NCI-H345 (cell line): ENCODE measurements around the gene PAIP2.
"Not testable (repeated sequence)": the region's sequence is repeated elsewhere in the genome, so short reads cannot be mapped to it uniquely, and the experiment has no call there.

Experiments used
- DNase-seq: peaks from one replicate; lab custom pipeline; 2025; lab: John Stamatoyannopoulos, UW

Gene PAIP2

GRCh38 chr5:139341689-139342422, at the start of gene PAIP2:
Gene PAIP2, plus strand, starts transcription at chr5:139341854. Its CDS starts 21,931 bp downstream, at chr5:139363785.
- DNase-seq: peak; percentile 99

GRCh38 chr5:139293202-139293506, 48.5 kb upstream of the PAIP2 start:
- DNase-seq: no peak

GRCh38 chr5:139293507-139294373, 47.9 kb upstream of the PAIP2 start, which contains the start of gene MATR3:
Gene MATR3, plus strand, starts transcription at chr5:139293740. Its CDS starts 13,676 bp downstream, at chr5:139307416.
- peak; percentile 98 for DNase-seq

- peak; percentile 56 for DNase-seq
Observed at GRCh38 chr5:139294374-139295165, 47.1 kb upstream of the PAIP2 start.

- DNase-seq: no peak
Observed at GRCh38 chr5:139295346-139296057, 46.2 kb upstream of the PAIP2 start.

GRCh38 chr5:139296198-139296597, 45.5 kb upstream of the PAIP2 start:
- no peak for DNase-seq

GRCh38 chr5:139296862-139297326, 44.8 kb upstream of the PAIP2 start:
- DNase-seq: no peak

- DNase-seq: no peak
Observed at GRCh38 chr5:139297439-139298133, 44.1 kb upstream of the PAIP2 start.

GRCh38 chr5:139298242-139298641, 43.4 kb upstream of the PAIP2 start:
- DNase-seq: no peak

GRCh38 chr5:139299486-139299885, 42.2 kb upstream of the PAIP2 start:
- no peak for DNase-seq

GRCh38 chr5:139301808-139302499, 39.7 kb upstream of the PAIP2 start:
- DNase-seq: no peak

- DNase-seq: no peak
Observed at GRCh38 chr5:139304391-139305324, 37.0 kb upstream of the PAIP2 start.

- no peak for DNase-seq
Observed at GRCh38 chr5:139306197-139306596, 35.5 kb upstream of the PAIP2 start.

GRCh38 chr5:139306628-139307379, 34.9 kb upstream of the PAIP2 start:
- DNase-seq: no peak

- DNase-seq: no peak
Observed at GRCh38 chr5:139308797-139309196, 32.9 kb upstream of the PAIP2 start.

- DNase-seq: not testable (repeated sequence)
Observed at GRCh38 chr5:139310715-139311186, 30.9 kb upstream of the PAIP2 start.

GRCh38 chr5:139312075-139312474, 29.6 kb upstream of the PAIP2 start:
- peak; percentile 3 for DNase-seq

- DNase-seq: no peak
Observed at GRCh38 chr5:139314276-139314675, 27.4 kb upstream of the PAIP2 start.
